Measurements from ENCODE around the gene FAM117A.

The FAM117A gene

DNA sequence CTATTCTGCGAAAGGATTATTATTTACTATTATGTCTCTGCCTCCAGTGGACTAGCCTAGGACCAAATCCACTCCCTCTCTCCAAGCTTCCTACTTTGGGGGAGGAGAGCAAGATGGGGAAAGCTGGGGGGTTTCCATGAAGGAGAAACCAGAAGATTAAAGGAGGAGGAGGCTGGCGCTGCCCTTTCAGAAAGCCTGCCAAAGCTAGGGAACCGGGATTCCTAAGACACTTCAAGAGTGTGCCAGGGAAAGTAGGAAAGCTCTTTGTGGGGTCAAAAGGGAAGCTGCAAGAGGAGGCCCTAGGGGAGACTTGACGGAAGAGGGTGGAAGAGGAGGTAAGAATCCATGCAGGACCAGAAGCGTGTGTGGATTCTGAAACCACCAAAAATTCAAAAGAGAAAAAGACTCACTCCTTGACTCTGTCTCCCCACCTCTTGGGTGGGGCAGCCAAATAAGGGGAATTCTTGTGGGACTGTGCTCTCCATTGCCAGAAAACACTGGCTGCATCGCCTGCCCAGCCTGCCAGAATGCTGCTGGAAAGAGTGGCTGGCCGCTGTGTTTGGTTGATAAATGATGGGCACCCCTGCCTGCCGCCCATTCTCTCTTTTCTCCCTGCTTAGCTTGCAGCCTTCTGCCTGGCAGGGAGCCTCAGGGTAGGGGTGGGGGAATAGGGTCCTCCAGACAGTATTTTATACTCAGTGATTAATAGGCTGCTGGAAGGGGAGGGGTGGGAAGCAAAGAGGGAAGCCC is 12.8 kb upstream of the FAM117A start:
- H3K4me3 ChIP-seq (ENCODE audit: low read depth, low read length): no peak overlapping the region
- TF ChIP-seq MYC (IDR thresholded peaks at IDR 0.05; ENCODE audit: low read depth, low read length): no peak
- TF ChIP-seq, protein P1, sequence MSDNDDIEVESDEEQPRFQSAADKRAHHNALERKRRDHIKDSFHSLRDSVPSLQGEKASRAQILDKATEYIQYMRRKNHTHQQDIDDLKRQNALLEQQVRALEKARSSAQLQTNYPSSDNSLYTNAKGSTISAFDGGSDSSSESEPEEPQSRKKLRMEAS (IDR thresholded peaks at IDR 0.05; ENCODE audit: low read depth, low read length): no peak
- no peak for TF ChIP-seq POLR2A (IDR thresholded peaks at IDR 0.05; ENCODE audit: extremely low read depth, insufficient read length)
- TF ChIP-seq, protein P2, sequence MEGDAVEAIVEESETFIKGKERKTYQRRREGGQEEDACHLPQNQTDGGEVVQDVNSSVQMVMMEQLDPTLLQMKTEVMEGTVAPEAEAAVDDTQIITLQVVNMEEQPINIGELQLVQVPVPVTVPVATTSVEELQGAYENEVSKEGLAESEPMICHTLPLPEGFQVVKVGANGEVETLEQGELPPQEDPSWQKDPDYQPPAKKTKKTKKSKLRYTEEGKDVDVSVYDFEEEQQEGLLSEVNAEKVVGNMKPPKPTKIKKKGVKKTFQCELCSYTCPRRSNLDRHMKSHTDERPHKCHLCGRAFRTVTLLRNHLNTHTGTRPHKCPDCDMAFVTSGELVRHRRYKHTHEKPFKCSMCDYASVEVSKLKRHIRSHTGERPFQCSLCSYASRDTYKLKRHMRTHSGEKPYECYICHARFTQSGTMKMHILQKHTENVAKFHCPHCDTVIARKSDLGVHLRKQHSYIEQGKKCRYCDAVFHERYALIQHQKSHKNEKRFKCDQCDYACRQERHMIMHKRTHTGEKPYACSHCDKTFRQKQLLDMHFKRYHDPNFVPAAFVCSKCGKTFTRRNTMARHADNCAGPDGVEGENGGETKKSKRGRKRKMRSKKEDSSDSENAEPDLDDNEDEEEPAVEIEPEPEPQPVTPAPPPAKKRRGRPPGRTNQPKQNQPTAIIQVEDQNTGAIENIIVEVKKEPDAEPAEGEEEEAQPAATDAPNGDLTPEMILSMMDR (IDR thresholded peaks at IDR 0.05; ENCODE audit: low read depth, low read length): no peak
- no peak for DNase-seq (ENCODE audit: low read depth)

- H3K4me3 ChIP-seq (ENCODE audit: low read depth, low read length): no peak overlapping the region
- TF ChIP-seq, protein P1 (IDR thresholded peaks at IDR 0.05; ENCODE audit: low read depth, low read length): 0 out of 2 replicates have a peak, but pooled peaks have one; percentile 26
- TF ChIP-seq POLR2A (IDR thresholded peaks at IDR 0.05; ENCODE audit: extremely low read depth, insufficient read length): no peak
- no peak for DNase-seq (ENCODE audit: low read depth)
These were observed 11.8 kb upstream of the FAM117A start for GRCh38 chr17:49775546-49776260.

DNA sequence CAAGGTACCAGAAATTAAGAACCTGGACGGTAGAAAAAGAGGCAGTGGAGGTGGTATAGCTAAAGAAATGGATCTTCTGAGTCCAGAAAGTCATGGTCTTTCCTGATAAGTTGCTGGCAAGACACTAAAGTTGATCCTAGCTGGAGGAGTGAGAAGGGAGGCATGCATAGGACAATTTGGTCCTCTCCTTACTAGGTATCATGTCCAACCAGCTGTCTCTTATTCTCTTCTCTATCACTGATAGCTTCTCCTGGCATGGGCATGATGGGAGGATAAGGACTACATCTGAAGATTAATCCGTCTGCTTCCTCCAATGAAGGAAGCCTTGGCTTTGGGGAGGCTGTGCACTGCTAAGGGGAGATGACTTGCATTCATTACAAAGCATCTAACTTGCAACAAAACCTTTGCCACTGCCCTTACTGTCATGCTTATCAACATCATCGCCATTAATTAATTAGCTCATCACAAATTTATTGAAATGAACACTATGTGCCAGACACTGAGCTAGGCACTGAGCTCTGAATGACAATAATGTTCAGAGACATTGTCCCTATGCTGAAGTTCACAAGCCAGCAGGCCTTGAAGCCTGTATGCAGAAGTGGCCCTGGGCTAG is 3.1 kb upstream of the FAM117A start:
- TF ChIP-seq, protein P1 (IDR thresholded peaks at IDR 0.05; ENCODE audit: low read depth, low read length): no peak
- TF ChIP-seq, protein P2 (IDR thresholded peaks at IDR 0.05; ENCODE audit: low read depth, low read length): no peak
- TF ChIP-seq MYC (IDR thresholded peaks at IDR 0.05; ENCODE audit: low read depth, low read length) (no peak), POLR2A (IDR thresholded peaks at IDR 0.05; ENCODE audit: extremely low read depth, insufficient read length) (no peak)
- no peak overlapping the region for H3K4me3 ChIP-seq (ENCODE audit: low read depth, low read length)
- no peak for DNase-seq (ENCODE audit: low read depth)

DNA sequence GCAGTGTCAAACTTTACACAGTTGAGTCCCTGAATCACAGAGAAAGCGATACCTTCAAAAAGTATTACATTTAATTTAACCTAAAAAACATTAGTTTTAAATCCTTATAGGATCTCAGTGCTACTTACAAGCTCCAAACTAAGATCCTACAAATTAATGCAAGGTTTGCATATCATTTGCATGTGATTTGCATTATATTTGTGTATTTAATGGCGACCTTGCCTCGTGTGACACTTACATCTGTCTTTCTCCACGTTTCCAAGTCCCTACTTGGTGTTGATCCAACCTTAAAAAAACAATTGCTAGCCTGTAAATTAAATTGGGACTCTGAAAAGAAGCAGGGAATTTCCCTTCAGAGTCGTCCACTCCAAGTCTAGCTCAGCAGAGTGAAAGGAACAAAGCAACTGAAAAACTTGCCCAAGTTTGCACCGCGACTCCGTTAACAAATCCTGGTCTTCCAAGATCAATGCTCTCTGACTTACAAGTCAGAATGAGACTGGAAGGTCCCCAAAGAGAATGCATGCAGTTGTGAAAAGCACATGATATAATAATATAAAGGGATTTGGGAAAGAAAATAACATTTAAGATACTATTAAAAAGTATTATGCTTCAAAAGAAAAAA is 739 bp upstream of the FAM117A start:
- TF ChIP-seq, protein P2 (IDR thresholded peaks at IDR 0.05; ENCODE audit: low read depth, low read length): no peak
- TF ChIP-seq, protein P1 (IDR thresholded peaks at IDR 0.05; ENCODE audit: low read depth, low read length): no peak
- no peak for DNase-seq (ENCODE audit: low read depth)
- H3K4me3 ChIP-seq (ENCODE audit: low read depth, low read length): peak overlapping the region; percentile 48

GRCh38 chr17:49762151-49762941 is 1.6 kb downstream of the FAM117A start:
- DNase-seq (ENCODE audit: low read depth): no peak
- TF ChIP-seq, protein P1 (IDR thresholded peaks at IDR 0.05; ENCODE audit: low read depth, low read length): no peak
- TF ChIP-seq, protein P2 (IDR thresholded peaks at IDR 0.05; ENCODE audit: low read depth, low read length): no peak
- TF ChIP-seq MYC (IDR thresholded peaks at IDR 0.05; ENCODE audit: low read depth, low read length) (no peak), POLR2A (IDR thresholded peaks at IDR 0.05; ENCODE audit: extremely low read depth, insufficient read length) (no peak)
- peak overlapping the region; percentile 76 for H3K4me3 ChIP-seq (ENCODE audit: low read depth, low read length)
